Measurements from ENCODE around the gene SCYL1.

DNA sequence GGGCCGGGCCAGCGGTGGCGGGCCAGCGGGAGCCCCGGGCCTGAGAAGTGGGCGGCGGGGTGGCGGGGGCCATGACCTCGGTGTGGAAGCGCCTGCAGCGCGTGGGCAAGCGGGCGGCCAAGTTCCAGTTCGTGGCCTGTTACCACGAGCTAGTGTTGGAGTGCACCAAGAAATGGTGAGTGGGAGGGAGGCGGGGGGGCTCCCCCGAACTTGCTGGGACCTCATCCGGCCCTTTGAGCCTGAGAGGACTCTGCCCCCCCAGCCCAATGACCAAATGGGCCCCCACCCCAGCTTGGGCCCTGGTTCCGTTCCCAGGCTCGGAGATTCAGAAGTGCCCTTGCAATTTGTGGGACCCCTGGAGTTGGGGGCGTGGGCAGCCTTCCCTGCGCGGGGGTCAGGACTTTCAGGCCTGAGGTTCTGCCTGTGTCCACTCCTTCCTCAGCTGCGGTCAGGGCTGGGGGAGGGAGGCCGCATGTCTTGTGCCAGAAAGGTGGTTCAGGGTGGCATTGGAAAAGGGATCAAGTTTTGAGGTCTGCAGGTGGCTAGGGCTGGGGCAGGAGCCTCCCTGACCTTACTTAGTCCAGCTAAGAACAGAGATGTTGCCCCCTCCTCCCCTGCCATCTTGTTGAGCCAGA is 51.5 kb downstream of the SCYL1 start:
- TF ChIP-seq, protein P1, sequence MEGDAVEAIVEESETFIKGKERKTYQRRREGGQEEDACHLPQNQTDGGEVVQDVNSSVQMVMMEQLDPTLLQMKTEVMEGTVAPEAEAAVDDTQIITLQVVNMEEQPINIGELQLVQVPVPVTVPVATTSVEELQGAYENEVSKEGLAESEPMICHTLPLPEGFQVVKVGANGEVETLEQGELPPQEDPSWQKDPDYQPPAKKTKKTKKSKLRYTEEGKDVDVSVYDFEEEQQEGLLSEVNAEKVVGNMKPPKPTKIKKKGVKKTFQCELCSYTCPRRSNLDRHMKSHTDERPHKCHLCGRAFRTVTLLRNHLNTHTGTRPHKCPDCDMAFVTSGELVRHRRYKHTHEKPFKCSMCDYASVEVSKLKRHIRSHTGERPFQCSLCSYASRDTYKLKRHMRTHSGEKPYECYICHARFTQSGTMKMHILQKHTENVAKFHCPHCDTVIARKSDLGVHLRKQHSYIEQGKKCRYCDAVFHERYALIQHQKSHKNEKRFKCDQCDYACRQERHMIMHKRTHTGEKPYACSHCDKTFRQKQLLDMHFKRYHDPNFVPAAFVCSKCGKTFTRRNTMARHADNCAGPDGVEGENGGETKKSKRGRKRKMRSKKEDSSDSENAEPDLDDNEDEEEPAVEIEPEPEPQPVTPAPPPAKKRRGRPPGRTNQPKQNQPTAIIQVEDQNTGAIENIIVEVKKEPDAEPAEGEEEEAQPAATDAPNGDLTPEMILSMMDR (conservative IDR thresholded peaks at IDR 0.05; ENCODE audit: low read length): no peak
- TF ChIP-seq EZH2phosphoT487 (IDR thresholded peaks at IDR 0.05; ENCODE audit: borderline replicate concordance, low read depth, low read length): no peak
